Testis (tissue), 3 donors: ENCODE measurements around the gene CRISPLD2. TPM values are rescaled to one million over a fixed set of nuclear protein-coding genes. Genes with fewer than 3 reads are reported as not detected.

Experiments used
- DNase-seq: peaks from one replicate; pipeline ENCODE4 v3.0.0-alpha.2; 2019
- H3K27ac ChIP-seq, 2 donors: fragments of 200-600 bp; sonication (generic); one replicate each; pipeline ENCODE4 v1.5.1; 2019
- H3K27me3 ChIP-seq: fragments of 200-600 bp; sonication (generic); one replicate; pipeline ENCODE4 v1.5.1; 2019
- H3K36me3 ChIP-seq: fragments of 200-600 bp; sonication (generic); one replicate; pipeline ENCODE4 v1.5.1; 2017; ENCODE audit warnings: low read depth; ENCODE audit errors: missing control alignments
- H3K4me1 ChIP-seq: fragments of 200-600 bp; sonication (generic); one replicate; pipeline ENCODE4 v1.5.1; 2019
- H3K4me3 ChIP-seq, 2 donors: fragments of 200-600 bp; sonication (generic); one replicate each; pipeline ENCODE4 v1.5.1; 2017 to 2019
- H3K9me3 ChIP-seq: fragments of 200-600 bp; sonication (generic); one replicate; pipeline ENCODE4 v1.5.1; 2017
- CTCF ChIP-seq, 3 experiments: fragments of 450-650 bp in 2 of 3; fragments of 200-600 bp in 1 of 3; sonication (generic) in 1 of 3; IDR thresholded peaks; one replicate each; pipeline ENCODE4 v1.5.1; 2016 to 2019; ENCODE audit warnings: antibody characterized with exemption in 3 of 3, mild to moderate bottlenecking in 2 of 3, moderate library complexity in 1 of 3
- POLR2A ChIP-seq: fragments of 450-650 bp; IDR thresholded peaks from one replicate; pipeline ENCODE4 v1.6.1; 2017; ENCODE audit warnings: antibody characterized with exemption, mild to moderate bottlenecking, moderate library complexity
- WGBS, 2 donors: methylation state at CpG; one replicate each; pipeline ENCODE4 v1.1.5; 2018; 5-methylcytosine and 5-hydroxymethylcytosine counted together
- intact Hi-C: fragments of 100-400 bp; cut with DNase I; formaldehyde crosslinking; loops from one replicate; pipeline ENCODE4 v1.15.1; 2023; ENCODE audit warnings: low total_unique reads
- polyA plus RNA-seq: library from polyadenylated mRNA; stranded (reverse); fragments of 350-450 nt; fragmentation: Illumina TruSeq; extraction: RNeasy Lipid Tissue Mini Kit (QIAGEN cat#74804); gene quantifications from one replicate; pipeline ENCODE4 v1.2.3, GENCODE V29; 2014; ENCODE audit warnings: low read depth, low replicate concordance; ENCODE audit not compliant: insufficient read depth
- total RNA-seq, 2 donors: library from RNA; depleted of rRNA; stranded (reverse); fragments of >200 nt; gene quantifications; one replicate each; pipeline ENCODE4 v1.2.3, GENCODE V29; 2016

CRISPLD2 gene
- total and polyA plus RNA-seq, 3 donors from 2014 or later = 47.7 to 59.6 (median 48.8) TPM

GRCh38 chr16:84930298-84931106 is 110.7 kb downstream of the CRISPLD2 start:
- intact Hi-C loops = no loop called here
- peaks cover 65% of the 10 kb centered on the region for H3K4me1 ChIP-seq
- TF ChIP-seq CTCF (IDR thresholded peaks at IDR 0.05) (no peak), POLR2A (no peak)
- WGBS, 2 donors = 49 to 63% methylated on average over 8 of the region's 8 CpGs
- H3K4me3 ChIP-seq = no peak overlapping the region
- H3K27ac ChIP-seq = peak overlapping the region; percentile 67 to 78
- H3K36me3 ChIP-seq = no peaks in the 10 kb centered on the region
- DNase-seq = no peak
- H3K9me3 ChIP-seq = no peaks in the 10 kb centered on the region
- H3K27me3 ChIP-seq = no peaks in the 10 kb centered on the region

- Histone ChIP-seq H3K36me3 (no peaks in the 10 kb centered on the region), H3K4me3 (no peak overlapping the region), H3K4me1 (peaks cover 59% of the 10 kb centered on the region), H3K9me3 (no peaks in the 10 kb centered on the region), H3K27ac (peak overlapping the region in 1 of 2 donors; percentile 25), H3K27me3 (no peaks in the 10 kb centered on the region)
- DNase-seq = no peak
- 84 to 90% methylated on average over 4 of the region's 4 CpGs for WGBS, 2 donors
- intact Hi-C loops = no loop called here
- TF ChIP-seq CTCF (IDR thresholded peaks at IDR 0.05) = no peak
- no peak for TF ChIP-seq POLR2A
Measured at GRCh38 chr16:84931107-84931494, 111.3 kb downstream of the CRISPLD2 start.

GRCh38 chr16:84931506-84931905 is 111.7 kb downstream of the CRISPLD2 start:
- TF ChIP-seq POLR2A = no peak
- no peak for TF ChIP-seq CTCF (IDR thresholded peaks at IDR 0.05)
- DNase-seq = no peak
- Histone ChIP-seq H3K27me3 (no peaks in the 10 kb centered on the region), H3K27ac (peak overlapping the region in 1 of 2 donors; percentile 25), H3K4me3 (no peak overlapping the region), H3K9me3 (no peaks in the 10 kb centered on the region), H3K4me1 (peaks cover 59% of the 10 kb centered on the region), H3K36me3 (no peaks in the 10 kb centered on the region)
- intact Hi-C loops = no loop called here
- 77 to 88% methylated on average over 1 to 8 of the region's 8 CpGs for WGBS, 2 donors

GRCh38 chr16:84932681-84933080 is 112.9 kb downstream of the CRISPLD2 start:
- WGBS, 2 donors = 62 to 88% methylated on average over 2 to 5 of the region's 5 CpGs
- H3K9me3 ChIP-seq = no peaks in the 10 kb centered on the region
- H3K36me3 ChIP-seq = no peaks in the 10 kb centered on the region
- no peak for TF ChIP-seq POLR2A
- no peak for TF ChIP-seq CTCF (IDR thresholded peaks at IDR 0.05)
- DNase-seq = no peak
- peak overlapping the region in 1 of 2 donors; percentile 69 for H3K27ac ChIP-seq
- H3K4me1 ChIP-seq = peaks cover 51% of the 10 kb centered on the region
- intact Hi-C loops = no loop called here
- no peak overlapping the region for H3K4me3 ChIP-seq
- no peaks in the 10 kb centered on the region for H3K27me3 ChIP-seq
